GM23338 (cell line): ENCODE measurements around the gene CENPP.

Source experiments
- CREB1 ChIP-seq: fragments of 250-450 bp; sonication (Bioruptor Pico); IDR thresholded peaks from 2 replicates; pipeline ENCODE4 v1.5.0; 2020; ENCODE audit warnings: low read depth, mild to moderate bottlenecking, moderate library complexity
- EZH2 ChIP-seq: fragments of 200-600 bp; sonication (generic); IDR thresholded peaks from one replicate; pipeline ENCODE4 v1.8.0; 2017; ENCODE audit warnings: antibody characterized with exemption, mild to moderate bottlenecking, low read depth; ENCODE audit not compliant: unreplicated experiment
- EZH2phosphoT487 ChIP-seq: fragments of 200-600 bp; sonication (generic); IDR thresholded peaks from one replicate; pipeline ENCODE4 v1.8.1; 2018; ENCODE audit warnings: antibody characterized with exemption; ENCODE audit not compliant: unreplicated experiment
- JUNB ChIP-seq: IDR thresholded peaks from one replicate; pipeline ENCODE4 v1.6.1; 2016; ENCODE audit warnings: antibody characterized with exemption; ENCODE audit not compliant: unreplicated experiment
- NANOG ChIP-seq: IDR thresholded peaks from 2 replicates; pipeline ENCODE4 v1.6.1; 2016; ENCODE audit warnings: antibody characterized with exemption, borderline replicate concordance
- POLR2AphosphoS5 ChIP-seq: IDR thresholded peaks from 2 replicates; pipeline ENCODE4 v1.6.1; 2016; ENCODE audit warnings: antibody characterized with exemption, low read depth
- TF ChIP-seq, protein P1 (sequence below): IDR thresholded peaks from one replicate; pipeline ENCODE4 v1.6.1; 2018; ENCODE audit warnings: antibody characterized with exemption; ENCODE audit not compliant: unreplicated experiment
- TF ChIP-seq, protein P2 (sequence below), 2 experiments: fragments of 200-600 bp in 1 of 2; sonication (generic) in 1 of 2; conservative IDR thresholded peaks; 2 replicates each; pipeline versions ENCODE4 v1.5.1 to v1.6.1; 2016 to 2017; ENCODE audit warnings: antibody characterized with exemption in 2 of 2, low read depth in 2 of 2, mild to moderate bottlenecking in 2 of 2, moderate library complexity in 1 of 2

DNA sequence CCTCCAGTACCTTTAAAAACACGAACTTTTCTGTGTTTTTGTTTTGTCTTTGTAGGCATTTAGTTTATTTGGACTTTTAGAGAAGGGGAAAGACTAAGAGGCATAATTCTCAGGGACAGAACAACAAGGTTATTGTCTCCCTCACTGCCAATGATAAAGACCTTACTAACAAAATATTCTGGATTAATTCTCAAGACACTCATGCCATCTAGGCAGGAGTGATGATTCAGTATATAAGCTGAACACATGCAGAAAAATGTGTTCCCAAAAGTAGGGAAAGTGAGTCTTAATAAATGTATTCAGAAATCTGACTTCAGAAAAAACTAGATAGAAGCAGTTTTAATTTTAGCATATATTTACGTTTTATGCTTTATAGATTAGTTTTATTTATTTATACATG, 173.9 kb downstream of the CENPP start:
- TF ChIP-seq, protein P1, sequence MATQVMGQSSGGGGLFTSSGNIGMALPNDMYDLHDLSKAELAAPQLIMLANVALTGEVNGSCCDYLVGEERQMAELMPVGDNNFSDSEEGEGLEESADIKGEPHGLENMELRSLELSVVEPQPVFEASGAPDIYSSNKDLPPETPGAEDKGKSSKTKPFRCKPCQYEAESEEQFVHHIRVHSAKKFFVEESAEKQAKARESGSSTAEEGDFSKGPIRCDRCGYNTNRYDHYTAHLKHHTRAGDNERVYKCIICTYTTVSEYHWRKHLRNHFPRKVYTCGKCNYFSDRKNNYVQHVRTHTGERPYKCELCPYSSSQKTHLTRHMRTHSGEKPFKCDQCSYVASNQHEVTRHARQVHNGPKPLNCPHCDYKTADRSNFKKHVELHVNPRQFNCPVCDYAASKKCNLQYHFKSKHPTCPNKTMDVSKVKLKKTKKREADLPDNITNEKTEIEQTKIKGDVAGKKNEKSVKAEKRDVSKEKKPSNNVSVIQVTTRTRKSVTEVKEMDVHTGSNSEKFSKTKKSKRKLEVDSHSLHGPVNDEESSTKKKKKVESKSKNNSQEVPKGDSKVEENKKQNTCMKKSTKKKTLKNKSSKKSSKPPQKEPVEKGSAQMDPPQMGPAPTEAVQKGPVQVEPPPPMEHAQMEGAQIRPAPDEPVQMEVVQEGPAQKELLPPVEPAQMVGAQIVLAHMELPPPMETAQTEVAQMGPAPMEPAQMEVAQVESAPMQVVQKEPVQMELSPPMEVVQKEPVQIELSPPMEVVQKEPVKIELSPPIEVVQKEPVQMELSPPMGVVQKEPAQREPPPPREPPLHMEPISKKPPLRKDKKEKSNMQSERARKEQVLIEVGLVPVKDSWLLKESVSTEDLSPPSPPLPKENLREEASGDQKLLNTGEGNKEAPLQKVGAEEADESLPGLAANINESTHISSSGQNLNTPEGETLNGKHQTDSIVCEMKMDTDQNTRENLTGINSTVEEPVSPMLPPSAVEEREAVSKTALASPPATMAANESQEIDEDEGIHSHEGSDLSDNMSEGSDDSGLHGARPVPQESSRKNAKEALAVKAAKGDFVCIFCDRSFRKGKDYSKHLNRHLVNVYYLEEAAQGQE: no peak
- no peak for TF ChIP-seq POLR2AphosphoS5
- TF ChIP-seq, protein P2, sequence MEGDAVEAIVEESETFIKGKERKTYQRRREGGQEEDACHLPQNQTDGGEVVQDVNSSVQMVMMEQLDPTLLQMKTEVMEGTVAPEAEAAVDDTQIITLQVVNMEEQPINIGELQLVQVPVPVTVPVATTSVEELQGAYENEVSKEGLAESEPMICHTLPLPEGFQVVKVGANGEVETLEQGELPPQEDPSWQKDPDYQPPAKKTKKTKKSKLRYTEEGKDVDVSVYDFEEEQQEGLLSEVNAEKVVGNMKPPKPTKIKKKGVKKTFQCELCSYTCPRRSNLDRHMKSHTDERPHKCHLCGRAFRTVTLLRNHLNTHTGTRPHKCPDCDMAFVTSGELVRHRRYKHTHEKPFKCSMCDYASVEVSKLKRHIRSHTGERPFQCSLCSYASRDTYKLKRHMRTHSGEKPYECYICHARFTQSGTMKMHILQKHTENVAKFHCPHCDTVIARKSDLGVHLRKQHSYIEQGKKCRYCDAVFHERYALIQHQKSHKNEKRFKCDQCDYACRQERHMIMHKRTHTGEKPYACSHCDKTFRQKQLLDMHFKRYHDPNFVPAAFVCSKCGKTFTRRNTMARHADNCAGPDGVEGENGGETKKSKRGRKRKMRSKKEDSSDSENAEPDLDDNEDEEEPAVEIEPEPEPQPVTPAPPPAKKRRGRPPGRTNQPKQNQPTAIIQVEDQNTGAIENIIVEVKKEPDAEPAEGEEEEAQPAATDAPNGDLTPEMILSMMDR (conservative IDR thresholded peaks at IDR 0.05; ENCODE audit: low read depth in 2 of 2): no peak
- TF ChIP-seq EZH2: no peak
- no peak for TF ChIP-seq NANOG
- no peak for TF ChIP-seq EZH2phosphoT487
- TF ChIP-seq JUNB: no peak
- no peak for TF ChIP-seq CREB1 (CRISPR knock-in tag)
